Stimulated activated naive CD4-positive, alpha-beta T cell treated with Interleukin-2 at 50 U/mL for 16 hours (primary cell): ENCODE results near the gene WDR70.
"Not testable (repeated sequence)": the region's sequence is repeated elsewhere in the genome, so short reads cannot be mapped to it uniquely, and the experiment has no call there.

Experiments used
- DNase-seq: peaks from one replicate; lab custom pipeline; 2025; lab: John Stamatoyannopoulos, UW

Gene WDR70

DNA sequence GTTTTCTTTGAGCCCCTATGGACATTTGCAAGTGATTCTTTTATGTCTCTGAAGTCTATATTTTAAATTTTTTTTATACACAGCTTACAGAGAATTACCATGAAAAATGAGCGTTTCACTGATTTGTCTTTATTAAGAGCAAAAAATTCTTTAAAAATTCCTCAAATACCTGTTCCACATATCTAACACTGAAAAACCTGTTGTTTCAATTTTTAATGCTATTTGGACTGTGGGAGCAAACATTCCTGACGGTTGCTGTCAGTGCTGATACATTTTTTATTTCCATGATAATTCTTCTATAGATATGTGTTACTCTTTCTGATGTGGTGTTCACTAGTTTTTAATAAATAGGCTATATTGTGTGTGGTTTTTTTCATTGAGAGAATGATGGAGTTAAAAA, 261.0 kb downstream of the WDR70 start:
- DNase-seq, result no peak

DNA sequence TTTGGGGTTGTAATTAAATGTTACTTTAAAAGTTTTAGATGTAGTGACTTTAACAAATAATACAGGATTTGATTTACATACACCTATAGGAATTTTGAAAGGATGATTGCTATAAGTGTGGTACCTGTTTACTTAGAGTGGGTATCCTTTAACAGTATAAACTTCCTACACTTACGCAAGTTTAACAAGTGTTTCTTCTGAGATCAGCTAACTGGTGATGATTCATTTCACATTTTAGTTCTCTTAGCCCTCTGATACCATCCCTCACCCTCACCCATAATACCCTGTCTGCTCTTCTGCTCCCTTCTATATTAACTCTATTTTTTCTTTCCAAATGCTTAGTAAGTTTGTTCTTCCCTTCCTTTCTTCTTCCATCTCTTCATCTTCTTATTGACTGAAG, 262.8 kb downstream of the WDR70 start:
- no peak for DNase-seq

DNA sequence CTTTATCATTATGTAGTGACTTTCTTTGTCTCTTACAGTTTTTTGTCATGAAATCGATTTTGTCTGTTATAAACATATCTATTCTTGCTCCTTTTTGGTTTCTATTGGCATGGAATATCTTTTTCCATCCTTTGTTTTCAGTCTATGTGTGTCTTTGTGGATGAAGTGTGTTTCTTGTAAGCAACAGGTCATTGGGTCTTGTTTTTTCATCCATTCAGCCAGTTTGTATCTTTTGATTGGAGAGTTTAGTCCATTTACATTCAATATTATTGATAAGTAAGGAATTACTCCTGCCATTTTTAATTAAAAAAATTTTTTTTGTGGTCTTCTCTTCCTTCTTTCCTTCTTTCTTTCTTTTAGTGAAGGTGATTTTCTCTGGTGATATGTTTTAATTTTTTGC, 266.6 kb downstream of the WDR70 start:
- no peak for DNase-seq

DNA sequence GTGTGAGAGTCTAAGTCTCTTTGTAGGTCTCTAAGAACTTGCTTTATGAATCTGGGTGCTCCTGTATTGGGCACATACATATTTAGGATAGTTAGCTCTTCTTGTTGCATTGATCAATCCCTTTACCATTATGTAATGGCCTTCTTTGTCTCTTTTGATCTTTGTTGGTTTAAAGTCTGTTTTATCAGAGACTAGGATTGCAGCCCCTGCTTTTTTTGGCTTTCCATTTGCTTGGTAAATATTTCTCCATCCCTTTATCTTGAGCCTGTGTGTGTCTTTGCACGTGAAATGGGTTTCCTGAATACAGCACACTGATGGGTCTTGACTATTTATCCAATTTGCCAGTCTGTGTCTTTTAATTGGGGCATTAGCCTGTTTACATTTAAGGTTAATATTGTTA, 275.4 kb downstream of the WDR70 start:
- not testable (repeated sequence) for DNase-seq

DNA sequence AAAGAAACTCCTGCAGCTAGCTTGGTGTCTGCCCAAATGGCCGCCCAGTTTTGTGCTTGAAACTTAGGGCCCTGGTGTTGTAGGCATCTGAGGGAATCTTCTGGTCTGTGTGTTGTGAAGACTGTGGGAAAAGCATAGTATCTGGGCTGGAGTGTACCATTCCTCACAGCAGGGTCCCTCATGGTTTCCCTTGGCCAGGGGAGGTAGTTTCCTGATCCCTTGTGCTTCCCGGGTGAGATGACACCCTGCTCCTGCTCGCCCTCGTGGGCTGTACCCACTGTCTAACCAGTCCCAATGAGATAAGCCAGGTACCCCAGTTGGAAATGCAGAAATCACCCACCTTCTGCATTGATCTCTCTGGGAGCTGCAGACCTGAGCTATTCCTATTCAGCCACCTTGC, 277.9 kb downstream of the WDR70 start:
- DNase-seq, result no peak

DNA sequence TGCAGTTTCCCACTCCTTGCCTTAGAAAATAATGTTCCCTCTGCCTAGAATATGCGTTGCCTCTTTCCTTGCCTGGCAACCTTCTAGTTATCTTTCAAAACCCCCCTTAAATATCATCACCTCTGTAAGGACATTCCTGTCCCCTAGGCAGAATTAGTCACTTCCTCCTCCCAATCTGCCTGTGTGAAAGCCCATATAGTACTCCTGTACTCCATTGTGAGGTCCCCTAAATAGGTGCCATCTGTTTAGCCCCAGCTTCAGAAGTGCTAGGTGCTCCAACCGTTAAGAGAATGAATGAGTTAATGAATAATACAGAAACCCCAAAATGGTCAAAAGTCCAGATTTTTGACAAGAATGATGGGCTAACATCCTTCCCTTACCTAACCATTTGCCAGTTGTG, 279.3 kb downstream of the WDR70 start:
- no peak for DNase-seq

DNA sequence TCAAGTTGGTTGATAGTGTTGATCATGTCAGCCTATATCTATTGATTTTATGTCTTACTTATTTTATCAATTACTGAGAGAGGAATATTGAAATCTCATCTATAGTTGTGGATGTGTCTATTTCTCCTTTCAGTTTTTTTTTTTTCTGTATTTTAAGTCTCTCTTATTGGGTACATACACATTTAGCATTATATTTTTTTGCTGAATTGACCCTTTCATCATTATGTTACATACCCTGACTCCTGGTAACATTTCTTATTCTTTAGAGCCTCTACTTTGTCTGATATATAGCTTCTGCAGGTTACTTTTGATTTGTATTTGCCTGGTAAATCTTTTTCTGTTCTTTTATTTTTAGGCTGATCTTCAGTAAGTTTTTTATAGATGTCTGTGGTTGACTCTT, 281.2 kb downstream of the WDR70 start:
- no peak for DNase-seq

DNA sequence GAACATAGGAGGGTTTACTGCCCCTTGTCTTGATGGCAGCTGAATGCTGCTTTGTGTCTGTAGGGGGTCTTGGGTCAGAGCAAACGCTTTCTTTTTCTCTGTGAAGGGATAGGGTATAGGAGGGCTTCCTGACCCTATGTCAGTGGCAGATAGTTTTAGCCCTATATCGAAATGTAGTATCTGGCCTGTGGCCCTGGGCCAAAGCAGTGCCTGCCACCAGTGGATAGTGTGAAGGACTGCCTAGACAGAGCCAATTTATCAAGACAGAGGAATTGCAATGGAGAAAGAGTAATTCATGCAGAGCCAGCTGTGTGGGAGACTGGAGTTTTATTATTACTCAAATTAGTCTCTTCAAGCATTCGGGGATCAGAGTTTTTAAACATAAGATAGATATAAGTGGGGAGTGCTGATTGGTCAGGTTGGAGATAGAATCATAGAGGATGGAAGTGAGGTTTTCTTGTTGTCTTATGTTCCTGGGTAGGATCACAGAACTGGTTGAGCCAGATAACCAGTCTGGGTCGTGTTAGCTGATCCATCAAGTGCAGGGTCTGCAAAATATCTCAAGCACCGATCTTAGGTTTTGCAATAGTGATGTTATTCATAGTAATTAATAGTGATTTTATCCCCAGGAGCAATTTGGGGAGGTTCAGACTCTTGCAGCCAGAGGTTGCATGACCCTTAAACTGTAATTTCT, 282.3 kb downstream of the WDR70 start:
- DNase-seq, result no peak

DNA sequence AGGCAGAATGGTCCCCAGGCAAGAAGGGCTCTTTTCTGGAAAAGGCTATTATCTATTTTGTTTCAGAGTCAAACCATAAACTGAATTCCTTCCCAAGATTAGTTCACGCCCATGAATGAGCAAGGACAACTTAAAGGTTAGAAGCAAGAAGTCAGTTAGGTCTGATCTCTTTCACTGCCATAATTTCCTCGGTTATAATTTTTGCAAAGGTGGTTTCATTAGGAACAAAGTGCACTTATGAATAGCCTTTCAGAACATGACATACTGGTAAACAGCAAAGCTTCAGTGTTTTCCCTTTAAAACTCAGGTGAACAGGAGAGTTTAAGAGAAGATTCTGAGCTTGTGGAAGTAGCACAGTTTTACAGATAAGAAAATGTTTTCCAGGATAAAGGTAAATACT, 282.8 kb downstream of the WDR70 start:
- DNase-seq, result no peak

DNA sequence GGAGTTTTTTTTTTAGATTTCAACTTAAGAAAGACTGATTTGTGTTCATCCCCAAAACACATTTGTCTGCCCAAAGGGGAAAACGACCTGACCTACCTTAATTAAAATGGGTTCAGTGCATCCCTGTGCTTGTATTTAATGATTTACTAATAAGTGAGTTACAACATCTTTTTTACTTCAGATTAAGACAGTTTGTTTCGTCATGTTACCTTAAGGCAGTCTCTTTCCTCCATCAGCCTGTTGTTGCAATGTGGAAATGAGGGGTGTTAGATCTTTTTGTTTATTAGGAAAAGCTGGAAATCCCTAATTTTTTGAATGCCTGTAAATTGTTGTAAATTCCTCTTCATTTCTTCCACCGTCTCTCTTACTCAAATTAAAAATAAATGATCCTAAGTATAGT, 283.2 kb downstream of the WDR70 start:
- DNase-seq, result no peak

DNA sequence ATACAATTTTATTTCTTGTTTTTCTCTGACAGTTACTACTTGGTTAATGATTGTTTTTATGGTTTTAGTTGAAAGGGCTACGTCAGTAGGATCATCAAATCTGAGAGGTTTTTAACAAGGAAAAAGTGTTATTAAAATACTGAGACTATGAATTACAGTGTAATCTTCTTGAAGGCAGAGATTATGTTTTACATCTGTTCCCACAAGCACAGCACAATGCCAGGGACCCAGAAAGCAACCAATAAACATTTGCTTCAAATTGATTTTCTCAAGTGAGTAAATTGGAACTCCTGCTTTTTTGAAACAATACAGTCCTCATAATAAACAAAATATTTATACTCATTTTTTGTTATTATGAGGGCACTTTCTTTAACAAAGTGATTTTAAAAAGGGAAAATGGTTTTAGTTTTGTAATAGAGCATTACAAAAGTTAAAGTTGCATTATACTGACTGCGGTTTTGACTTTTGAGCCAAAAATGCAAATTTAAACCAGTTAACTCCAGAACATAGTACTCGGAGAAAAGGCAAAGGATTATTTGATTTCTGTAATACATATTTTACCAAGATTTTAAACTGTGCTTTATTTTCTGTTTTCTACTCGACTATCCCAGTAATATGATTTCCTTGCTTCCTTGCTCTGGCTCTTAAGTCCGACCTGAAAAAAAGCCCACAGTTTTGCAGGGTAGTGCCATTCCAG, 283.8 kb downstream of the WDR70 start:
- DNase-seq, result no peak

DNA sequence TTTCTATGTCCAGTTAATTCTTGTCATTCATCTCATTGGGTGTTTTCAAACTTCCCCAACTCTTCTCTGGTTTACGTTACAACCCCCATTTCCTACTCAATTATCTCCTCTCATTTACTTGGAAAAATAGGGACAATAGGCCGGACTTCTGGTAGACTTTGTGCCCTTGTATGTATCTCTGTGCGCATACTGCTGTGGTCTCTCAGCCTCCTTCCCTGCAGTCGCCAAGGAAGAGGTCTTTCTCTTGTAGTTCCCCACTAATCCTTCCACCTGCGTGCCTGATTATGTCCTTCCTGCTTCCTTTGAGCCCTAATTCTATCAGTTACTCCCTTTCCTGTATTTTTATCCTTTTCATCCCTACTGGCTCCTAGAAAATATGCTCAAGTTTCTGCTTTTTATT, 284.4 kb downstream of the WDR70 start:
- no peak for DNase-seq

DNA sequence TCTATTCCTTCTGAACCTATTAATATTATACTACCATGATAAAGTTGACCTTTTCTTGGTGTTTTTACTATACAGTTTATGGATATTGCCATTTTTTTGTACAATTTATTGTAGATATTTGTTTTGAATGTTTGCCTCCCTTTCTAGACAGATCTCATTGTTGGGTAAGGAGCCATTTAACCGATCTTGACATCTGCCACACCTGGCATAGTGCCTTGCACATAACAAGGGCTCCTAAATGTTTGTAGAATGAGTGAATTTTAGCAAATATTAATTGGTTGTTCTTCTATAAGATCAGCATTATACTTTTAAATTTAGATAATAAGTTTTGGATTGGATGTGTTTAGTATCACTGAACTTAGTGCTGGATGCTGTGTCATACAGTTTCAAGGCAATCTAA, 285.4 kb downstream of the WDR70 start:
- no peak for DNase-seq

DNA sequence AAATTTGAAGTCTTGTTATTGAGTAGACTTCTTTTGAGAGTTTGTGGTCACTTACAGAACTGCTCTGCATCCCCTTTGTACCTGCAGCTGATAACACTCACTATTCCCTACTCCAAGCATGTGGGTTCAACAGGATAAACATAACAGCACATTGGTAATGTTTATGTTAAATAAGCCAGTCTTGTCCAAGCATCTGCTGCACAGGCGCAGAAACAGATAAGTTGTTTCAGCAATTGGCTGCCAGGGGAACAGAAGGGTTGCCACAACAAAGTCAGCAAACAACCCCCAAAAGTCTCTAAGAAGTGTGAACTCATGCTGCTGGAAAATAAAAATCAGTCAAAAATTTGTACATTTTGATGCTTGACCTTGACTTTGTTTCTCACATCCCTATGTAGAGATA, 286.2 kb downstream of the WDR70 start:
- DNase-seq, result no peak

DNA sequence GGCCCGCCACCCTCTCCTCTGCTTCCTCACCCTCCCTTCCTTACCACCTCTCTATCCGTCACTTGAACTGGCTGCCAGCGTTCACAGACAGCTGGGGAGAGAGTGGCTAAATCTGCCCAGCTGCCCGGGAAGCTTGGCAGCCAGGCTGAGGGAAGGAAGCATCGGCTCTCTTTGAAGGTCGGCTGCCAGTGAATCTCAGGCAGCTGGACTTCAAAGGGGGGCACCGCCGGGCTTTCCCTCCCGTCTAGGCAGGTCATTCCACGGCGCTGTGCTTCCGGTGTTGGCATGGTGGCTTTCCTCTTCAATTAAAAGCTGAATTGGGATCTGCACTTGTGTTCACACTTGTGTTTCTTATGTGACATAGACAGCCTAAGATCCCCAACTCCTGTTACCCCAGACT, 286.8 kb downstream of the WDR70 start:
- DNase-seq, result no peak

DNA sequence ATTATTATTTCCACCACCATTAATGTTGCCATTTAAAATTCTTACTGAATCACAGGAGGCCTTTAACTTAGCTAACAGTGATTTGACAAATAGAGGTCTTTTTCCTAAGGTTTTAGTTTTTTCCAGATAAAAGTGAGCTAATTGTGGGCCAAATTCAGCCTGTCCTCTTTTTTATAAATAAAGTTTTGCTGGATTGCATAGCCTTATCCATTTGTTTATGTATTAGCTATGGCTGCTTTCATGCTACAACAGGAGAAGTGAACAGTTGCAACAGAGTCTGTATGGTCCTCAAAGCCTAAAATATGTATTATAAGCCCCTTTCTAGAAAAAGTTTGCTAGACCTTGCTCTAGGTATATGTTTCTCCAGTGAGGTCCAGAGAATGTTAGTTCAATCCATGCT, 288.3 kb downstream of the WDR70 start:
- no peak for DNase-seq

DNA sequence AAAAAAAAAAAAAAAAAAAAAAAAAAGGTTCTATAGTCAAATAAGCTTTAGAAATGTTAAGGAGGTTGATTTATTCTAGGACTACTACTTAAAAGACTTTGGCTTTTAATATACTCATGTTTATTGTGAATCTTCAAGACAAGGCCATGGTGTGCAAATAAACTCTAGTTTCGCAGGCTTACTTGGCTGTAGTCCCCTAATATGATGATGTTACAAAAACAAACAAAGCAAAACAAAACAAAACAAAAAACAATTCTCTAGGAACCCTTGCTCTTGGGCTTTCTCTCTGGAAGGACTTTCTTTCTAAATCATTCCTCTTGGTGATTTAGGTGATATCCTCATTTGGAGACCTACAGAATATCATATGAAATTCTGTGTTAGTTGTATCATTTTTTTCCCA, 288.7 kb downstream of the WDR70 start:
- DNase-seq, result no peak

DNA sequence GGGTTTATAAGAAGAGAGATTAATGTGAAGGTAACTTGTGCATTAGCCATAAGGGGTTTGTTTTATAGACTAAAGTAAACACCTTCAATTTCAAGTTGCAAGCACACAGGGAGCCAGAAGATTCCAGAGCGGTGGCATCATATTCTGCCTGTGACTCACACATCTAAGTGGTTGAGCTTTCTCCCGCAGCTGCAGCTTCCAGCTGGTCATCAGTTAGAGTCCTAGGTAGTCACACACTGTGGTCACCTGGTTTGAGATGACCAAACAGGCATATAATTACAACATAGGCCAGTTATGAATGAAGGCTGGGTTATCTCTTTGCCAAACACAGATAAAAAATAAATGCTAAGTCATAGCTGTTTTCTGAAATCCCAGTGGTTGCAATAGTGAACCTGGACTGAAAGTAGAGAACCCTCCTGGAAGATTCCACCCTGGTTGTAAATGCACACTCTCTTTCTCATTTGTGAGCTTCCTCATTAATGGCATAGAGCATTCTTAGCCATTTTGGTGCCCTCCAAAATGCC, 289.5 kb downstream of the WDR70 start:
- no peak for DNase-seq

DNA sequence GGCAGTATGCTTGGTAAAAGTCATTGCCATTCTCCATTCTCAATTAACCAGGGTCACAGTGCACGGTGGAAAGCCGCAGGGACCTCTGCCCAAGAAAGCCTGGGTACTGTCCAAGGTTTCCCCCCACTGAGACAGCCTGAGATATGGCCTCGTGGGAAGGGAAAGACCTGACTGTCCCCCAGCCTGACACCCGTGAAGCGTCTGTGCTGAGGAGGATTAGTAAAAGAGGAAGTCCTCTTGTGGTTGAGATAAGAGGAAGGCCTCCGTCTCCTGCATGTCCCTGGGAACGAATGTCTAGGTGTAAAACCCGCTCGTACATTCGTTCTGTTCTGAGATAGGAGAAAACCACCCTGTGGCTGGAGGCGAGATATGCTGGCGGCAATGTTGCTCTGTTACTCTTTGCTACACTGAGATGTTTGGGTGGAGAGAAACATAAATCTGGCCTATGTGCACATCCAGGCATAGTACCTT, 293.0 kb downstream of the WDR70 start:
- DNase-seq, result not testable (repeated sequence)

DNA sequence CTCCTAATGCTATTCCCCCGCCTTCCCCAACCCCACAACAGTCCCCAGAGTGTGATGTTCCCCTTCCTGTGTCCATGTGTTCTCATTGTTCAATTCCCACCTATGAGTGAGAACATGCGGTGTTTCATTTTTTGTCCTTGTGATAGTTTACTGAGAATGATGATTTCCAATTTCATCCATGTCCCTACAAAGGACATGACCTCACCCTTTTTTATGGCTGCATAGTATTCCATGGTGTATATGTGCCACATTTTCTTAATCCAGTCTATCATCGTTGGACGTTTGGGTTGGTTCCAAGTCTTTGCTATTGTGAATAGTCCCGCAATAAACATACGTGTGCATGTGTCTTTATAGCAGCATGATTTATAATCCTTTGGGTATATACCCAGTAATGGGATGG, 295.2 kb downstream of the WDR70 start:
- DNase-seq, result not testable (repeated sequence)

DNA sequence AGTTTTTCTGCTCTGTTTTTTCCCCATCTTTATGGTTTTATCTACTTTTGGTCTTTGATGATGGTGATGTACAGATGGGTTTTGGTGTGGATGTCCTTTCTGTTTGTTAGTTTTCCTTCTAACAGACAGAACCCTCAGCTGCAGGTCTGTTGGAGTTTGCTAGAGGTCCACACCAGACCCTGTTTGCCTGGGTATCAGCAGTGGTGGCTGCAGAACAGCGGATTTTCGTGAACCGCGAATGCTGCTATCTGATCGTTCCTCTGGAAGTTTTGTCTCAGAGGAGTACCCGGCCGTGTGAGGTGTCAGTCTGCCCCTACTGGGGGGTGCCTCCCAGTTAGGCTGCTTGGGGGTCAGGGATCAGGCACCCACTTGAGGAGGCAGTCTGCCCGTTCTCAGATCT, 300.2 kb downstream of the WDR70 start:
- not testable (repeated sequence) for DNase-seq

DNA sequence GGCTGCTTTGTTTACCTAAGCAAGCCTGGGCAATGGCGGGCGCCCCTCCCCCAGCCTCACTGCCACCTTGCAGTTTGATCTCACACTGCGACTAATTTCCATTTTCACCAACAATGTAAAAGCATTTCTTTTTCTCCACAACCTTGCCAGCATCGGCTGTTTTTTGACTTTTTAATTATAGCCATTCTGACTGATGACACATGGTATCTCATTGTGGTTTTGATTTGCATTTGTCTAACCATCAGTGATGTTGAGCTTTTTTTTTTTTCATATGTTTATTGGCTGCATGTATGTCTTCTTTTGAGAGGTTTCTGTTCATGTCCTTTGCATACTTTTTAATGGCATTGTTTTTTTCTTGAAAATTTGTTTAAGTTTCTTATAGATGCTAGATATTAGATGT, 300.8 kb downstream of the WDR70 start:
- DNase-seq, result not testable (repeated sequence)

DNA sequence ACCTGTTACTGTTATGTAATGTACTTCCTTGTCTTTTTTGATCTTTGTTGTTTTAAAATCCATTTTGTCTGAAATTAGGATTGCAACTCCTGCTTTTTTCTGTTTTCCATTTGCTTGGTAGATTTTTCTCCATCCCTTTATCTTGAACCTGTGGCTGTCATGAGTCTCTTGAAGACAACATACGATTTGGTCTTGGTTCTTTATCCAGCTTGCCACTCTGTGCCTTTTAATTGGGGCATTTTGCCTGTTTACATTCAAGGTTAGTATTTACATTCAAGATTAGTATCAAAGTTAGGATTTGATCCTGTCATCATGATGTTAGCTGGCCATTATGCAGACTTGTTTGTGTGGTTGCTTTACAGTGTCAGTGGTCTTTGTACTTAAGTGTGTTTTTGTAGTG, 304.0 kb downstream of the WDR70 start:
- no peak for DNase-seq

DNA sequence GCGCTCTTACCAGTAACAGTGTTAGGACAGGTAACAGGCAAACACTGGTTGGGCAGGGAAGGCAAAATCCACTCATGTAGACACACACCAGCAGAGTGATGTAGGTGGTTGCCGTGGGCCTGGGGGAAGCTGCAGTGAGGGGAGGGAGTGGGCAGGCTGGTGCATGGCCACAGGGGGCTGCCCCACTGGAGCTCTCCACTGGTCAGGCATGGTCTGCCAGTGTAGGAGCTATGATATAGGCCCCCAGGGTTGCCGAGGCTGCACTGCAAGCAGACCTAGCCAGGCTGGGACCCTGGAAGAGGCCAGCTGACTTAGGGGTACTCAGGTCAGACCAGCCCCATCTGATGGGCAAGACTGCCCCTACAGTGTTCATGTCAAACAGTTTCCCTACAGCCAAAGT, 306.1 kb downstream of the WDR70 start:
- no peak for DNase-seq
